ENCODE measurements around the gene FRMD4B. TPM values are rescaled to one million over a fixed set of nuclear protein-coding genes. Genes with fewer than 3 reads are reported as not detected.

FRMD4B gene
- total RNA-seq, 4 donors from 2014 or later: 39.5 to 71.0 (median 56.0) TPM

DNA sequence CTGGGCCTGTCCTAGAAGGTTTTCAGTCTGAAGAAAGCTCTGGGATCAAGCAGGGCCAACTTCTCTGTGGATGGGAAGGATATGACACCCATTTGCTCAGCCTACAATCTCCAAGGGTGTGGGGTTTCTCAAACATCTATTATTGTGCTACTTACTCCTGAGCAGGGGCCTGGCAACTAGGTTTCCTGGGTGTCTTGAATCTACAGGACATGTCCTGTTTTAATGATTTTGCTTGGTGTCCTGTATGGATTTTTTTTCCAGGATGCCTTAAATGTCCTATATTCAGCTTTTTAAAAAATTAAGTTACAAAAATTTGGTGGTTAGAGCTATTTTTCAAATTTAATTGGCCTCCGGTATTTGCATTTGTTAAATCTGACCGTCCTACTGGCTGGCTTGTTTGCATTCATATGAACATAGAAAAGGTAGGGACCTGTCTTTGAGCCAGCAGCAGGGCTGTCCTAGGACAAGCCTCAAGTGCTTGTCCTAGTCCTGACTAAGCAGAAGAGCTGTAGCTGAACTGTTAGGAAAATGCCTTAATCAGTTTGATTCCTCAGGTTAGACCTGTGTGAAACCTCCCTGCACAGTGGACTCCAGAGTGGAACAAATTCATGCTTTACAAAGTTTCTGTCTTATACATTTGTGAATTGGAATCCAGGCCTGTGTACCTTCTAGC, 223.4 kb downstream of the FRMD4B start:
- TF ChIP-seq, protein P1, sequence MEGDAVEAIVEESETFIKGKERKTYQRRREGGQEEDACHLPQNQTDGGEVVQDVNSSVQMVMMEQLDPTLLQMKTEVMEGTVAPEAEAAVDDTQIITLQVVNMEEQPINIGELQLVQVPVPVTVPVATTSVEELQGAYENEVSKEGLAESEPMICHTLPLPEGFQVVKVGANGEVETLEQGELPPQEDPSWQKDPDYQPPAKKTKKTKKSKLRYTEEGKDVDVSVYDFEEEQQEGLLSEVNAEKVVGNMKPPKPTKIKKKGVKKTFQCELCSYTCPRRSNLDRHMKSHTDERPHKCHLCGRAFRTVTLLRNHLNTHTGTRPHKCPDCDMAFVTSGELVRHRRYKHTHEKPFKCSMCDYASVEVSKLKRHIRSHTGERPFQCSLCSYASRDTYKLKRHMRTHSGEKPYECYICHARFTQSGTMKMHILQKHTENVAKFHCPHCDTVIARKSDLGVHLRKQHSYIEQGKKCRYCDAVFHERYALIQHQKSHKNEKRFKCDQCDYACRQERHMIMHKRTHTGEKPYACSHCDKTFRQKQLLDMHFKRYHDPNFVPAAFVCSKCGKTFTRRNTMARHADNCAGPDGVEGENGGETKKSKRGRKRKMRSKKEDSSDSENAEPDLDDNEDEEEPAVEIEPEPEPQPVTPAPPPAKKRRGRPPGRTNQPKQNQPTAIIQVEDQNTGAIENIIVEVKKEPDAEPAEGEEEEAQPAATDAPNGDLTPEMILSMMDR (IDR thresholded peaks at IDR 0.05): no peak
- ATAC-seq (ENCODE audit: low FRiP score): no peak
- DNase-seq (ENCODE audit: low spot score): no peak

GRCh38 chr3:69161587-69162307, 224.1 kb downstream of the FRMD4B start:
- peak; percentile 73 for ATAC-seq (ENCODE audit: low FRiP score)

DNA sequence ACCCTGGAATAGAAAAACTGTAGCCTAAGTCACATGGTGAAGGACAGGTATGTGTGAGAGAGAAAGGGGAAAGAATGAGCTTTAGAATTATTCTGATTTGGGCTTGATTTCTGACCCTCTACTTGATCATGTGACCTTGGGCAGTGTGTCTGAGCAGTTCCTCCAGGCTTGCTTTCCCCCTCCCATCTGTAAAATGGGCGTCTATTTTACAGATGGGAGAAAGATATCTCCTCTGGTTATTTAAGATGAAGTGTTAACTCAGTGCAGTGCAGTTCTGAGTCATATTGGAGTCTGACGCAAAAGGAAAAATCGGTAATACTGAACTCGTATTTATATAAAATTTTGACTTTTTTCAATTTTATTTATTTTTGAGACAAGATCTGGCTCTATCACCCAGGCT, 225.4 kb downstream of the FRMD4B start:
- DNase-seq (ENCODE audit: low spot score): no peak
- TF ChIP-seq, protein P1 (IDR thresholded peaks at IDR 0.05): no peak
- no peak for ATAC-seq (ENCODE audit: low FRiP score)

More at GRCh38 chr3:69161587-69162307, 224.1 kb downstream of the FRMD4B start:
- DNase-seq (ENCODE audit: low spot score): no peak
- TF ChIP-seq, protein P1 (IDR thresholded peaks at IDR 0.05): peak in 2 of 3 donors; percentile 91 to 96

DNA sequence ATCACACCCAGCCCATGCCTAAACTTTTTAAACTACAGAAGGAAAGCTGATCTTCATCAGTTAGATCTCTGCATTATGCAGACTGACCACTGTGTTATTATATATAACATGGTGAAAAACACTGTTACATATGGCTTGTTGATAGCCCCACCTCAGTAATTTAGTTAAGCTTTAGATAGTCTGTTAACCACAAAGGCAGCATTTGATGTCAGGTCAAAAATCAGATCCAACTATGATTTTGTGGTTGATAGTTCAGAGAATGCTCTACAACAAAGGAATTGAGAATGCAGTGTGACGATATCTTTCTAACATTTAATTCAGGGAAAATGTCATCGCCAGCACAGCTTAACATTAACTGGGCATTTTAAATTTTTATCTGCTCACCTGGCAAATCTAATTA, 225.8 kb downstream of the FRMD4B start:
- TF ChIP-seq, protein P1 (IDR thresholded peaks at IDR 0.05): no peak
- DNase-seq (ENCODE audit: low spot score) (no peak), ATAC-seq (ENCODE audit: low FRiP score) (no peak)

DNA sequence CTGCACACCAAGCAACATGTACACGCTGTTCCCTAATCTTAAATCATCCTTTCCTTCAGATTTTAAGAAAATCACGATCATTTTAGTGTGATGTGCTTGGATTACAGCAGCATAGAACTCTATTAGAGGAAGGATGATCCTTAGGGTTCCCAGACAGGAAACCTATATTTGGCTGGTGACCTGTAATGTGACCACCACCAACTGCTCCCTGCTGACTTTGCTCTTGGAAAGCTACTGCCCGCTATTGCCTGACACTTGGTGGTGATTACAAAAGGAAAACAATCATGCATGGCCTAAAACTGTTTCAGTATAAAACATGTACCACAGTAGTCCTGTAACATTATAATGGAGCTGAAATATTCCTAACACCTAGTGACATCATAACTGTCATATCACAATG, 236.3 kb downstream of the FRMD4B start:
- DNase-seq (ENCODE audit: low spot score): no peak
- no peak for ATAC-seq (ENCODE audit: low FRiP score)
- TF ChIP-seq, protein P1 (IDR thresholded peaks at IDR 0.05): no peak

DNA sequence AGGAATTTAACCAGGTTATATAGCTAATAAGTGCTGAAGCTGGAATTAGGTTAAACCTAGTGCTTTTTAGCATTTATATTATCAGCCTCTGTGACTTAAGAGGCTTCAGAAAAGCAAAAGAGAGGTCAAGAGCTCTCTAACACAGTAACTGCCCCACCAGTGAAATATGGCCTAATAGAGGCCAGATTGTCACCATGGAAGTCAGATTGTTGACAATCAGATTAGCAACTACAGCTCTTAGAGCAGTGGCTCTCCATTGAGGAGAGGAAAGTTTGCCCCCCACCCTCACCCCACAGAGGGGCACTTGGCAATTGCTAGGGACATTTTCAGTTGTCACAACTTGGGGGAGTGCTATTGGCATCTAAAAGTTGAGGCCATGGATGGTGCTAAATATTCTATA, 240.2 kb downstream of the FRMD4B start:
- no peak for DNase-seq (ENCODE audit: low spot score)
- ATAC-seq (ENCODE audit: low FRiP score): no peak
- TF ChIP-seq, protein P1 (IDR thresholded peaks at IDR 0.05): no peak

Data from omental fat pad (tissue), 4 donors.